Type B pancreatic cell (in vitro differentiated cells): Measurements from ENCODE around the gene CRTC3. TPM values are rescaled to one million over a fixed set of nuclear protein-coding genes. Genes with fewer than 3 reads are reported as not detected.
"Not testable (repeated sequence)": the region's sequence is repeated elsewhere in the genome, so short reads cannot be mapped to it uniquely, and the experiment has no call there.

Experiments
- DNase-seq: peaks from one replicate; pipeline ENCODE4 v3.0.0; 2021; ENCODE audit warnings: mixed read lengths; ENCODE audit not compliant: unreplicated experiment; ENCODE audit errors: extremely low spot score
- H3K27ac Mint-ChIP-seq: 2 replicates; pipeline ENCODE4 v1.8.0; 2021; ENCODE audit warnings: mild to moderate bottlenecking, mixed read lengths
- H3K27me3 Mint-ChIP-seq: 2 replicates; pipeline ENCODE4 v1.8.0; 2021; ENCODE audit warnings: mixed read lengths
- H3K36me3 Mint-ChIP-seq: 2 replicates; pipeline ENCODE4 v1.8.0; 2021; ENCODE audit warnings: mixed read lengths
- H3K4me1 Mint-ChIP-seq: one replicate; pipeline ENCODE4 v1.8.0; 2021; ENCODE audit warnings: mixed read lengths; ENCODE audit not compliant: unreplicated experiment
- H3K4me3 Mint-ChIP-seq: 2 replicates; pipeline ENCODE4 v1.8.0; 2021; ENCODE audit warnings: mild to moderate bottlenecking, mixed read lengths
- H3K9me3 Mint-ChIP-seq: 2 replicates; pipeline ENCODE4 v1.8.0; 2021; ENCODE audit warnings: mixed read lengths
- total RNA-seq: library from RNA; stranded (reverse); gene quantifications from 2 replicates; pipeline ENCODE4 v1.2.1, GENCODE V29; 2021; ENCODE audit warnings: low replicate concordance
- TF ChIP-seq, protein P1 (sequence below): fragments of 200-600 bp; sonication (generic); conservative IDR thresholded peaks from 2 replicates; pipeline ENCODE4 v1.5.0; 2021; ENCODE audit warnings: antibody characterized with exemption, mild to moderate bottlenecking

The CRTC3 gene
- total RNA-seq, 1 donor from 2014 or later = 31.4 TPM

DNA sequence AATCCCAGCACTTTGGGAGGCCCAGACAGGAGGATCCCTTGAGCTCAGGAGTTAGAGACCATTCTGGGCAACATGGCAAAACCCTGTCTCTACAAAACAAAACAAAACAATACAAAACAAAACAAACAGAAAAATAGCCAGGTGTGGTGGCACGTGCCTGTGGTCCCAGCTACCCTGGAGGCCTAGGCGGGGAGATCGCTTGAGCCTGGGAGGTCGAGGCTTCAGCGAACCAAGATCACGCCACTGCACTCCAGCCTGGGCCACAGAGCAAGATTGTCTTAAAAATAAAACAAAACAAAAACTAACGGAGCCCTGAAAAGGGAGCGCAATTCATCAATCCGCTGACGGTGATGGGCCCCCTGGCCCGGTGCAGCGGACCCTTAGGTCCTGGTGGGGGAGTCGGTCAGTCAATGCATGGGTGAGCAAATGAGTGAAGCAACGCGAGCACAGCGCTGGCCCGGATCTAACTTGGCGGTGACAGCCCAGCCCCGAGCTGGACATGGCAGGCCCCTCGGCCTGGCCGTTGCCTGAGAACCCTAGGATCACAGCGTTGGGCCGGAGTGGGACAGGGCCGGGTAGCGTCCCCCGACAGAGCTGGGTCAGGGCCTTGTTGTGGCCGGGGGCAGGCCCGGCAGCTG lies 135.0 kb downstream of the CRTC3 start:
- H3K4me3 Mint-ChIP-seq = peak overlapping the region; percentile 49
- no peak for DNase-seq

DNA sequence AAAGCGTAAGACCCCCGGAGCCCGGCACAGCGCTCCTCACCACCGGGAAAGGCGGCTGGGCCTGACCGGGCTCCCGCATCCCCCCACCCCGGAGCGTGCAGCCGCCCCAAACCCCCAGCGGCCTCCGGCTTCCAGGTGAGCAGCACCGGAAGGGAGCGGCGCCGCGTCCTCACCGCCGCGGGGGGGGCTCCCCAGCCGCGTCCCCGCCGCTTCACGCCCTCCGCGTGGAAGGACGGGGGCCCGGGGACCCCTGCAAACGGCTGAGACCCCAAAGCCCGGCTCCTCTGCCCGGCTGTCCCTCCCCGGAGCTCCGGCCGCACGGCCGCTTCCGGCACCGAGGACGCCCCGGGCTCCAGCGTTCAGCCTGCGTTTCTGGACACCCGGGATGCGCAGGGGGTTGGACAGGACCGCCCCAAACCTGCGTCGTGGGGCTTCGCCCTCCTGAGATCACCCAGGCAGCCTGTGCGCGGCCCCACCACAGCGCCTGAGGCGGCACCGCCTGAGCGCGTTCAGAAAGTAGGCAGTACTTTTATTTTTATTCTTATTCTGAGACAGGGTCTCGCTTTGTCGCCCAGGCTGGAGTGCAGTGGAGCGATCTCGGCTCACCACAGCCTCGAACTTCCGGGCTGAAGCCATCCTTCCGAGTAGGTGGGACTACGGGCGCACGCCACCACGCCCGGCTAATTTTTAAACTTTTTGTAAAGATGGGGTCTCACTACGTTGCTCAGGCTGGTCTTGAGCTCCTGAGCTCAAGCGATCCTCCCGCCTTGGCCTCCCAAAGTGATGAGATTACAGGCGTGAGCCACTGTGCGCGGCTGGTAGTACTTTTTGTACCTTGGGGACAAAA lies 135.8 kb downstream of the CRTC3 start:
- Mint-ChIP-seq H3K4me3 (no peak overlapping the region), H3K9me3 (no peaks in the 10 kb centered on the region), H3K27me3 (no peaks in the 10 kb centered on the region), H3K4me1 (no peaks in the 10 kb centered on the region), H3K27ac (no peak overlapping the region), H3K36me3 (no peaks in the 10 kb centered on the region)
- TF ChIP-seq, protein P1, sequence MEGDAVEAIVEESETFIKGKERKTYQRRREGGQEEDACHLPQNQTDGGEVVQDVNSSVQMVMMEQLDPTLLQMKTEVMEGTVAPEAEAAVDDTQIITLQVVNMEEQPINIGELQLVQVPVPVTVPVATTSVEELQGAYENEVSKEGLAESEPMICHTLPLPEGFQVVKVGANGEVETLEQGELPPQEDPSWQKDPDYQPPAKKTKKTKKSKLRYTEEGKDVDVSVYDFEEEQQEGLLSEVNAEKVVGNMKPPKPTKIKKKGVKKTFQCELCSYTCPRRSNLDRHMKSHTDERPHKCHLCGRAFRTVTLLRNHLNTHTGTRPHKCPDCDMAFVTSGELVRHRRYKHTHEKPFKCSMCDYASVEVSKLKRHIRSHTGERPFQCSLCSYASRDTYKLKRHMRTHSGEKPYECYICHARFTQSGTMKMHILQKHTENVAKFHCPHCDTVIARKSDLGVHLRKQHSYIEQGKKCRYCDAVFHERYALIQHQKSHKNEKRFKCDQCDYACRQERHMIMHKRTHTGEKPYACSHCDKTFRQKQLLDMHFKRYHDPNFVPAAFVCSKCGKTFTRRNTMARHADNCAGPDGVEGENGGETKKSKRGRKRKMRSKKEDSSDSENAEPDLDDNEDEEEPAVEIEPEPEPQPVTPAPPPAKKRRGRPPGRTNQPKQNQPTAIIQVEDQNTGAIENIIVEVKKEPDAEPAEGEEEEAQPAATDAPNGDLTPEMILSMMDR = no peak
- no peak for DNase-seq

More for the DNA sequence above, 135.0 kb downstream of the CRTC3 start:
- Mint-ChIP-seq H3K27ac (no peak overlapping the region), H3K36me3 (no peaks in the 10 kb centered on the region), H3K27me3 (no peaks in the 10 kb centered on the region), H3K4me1 (no peaks in the 10 kb centered on the region), H3K9me3 (no peaks in the 10 kb centered on the region)
- TF ChIP-seq, protein P1 = no peak

DNA sequence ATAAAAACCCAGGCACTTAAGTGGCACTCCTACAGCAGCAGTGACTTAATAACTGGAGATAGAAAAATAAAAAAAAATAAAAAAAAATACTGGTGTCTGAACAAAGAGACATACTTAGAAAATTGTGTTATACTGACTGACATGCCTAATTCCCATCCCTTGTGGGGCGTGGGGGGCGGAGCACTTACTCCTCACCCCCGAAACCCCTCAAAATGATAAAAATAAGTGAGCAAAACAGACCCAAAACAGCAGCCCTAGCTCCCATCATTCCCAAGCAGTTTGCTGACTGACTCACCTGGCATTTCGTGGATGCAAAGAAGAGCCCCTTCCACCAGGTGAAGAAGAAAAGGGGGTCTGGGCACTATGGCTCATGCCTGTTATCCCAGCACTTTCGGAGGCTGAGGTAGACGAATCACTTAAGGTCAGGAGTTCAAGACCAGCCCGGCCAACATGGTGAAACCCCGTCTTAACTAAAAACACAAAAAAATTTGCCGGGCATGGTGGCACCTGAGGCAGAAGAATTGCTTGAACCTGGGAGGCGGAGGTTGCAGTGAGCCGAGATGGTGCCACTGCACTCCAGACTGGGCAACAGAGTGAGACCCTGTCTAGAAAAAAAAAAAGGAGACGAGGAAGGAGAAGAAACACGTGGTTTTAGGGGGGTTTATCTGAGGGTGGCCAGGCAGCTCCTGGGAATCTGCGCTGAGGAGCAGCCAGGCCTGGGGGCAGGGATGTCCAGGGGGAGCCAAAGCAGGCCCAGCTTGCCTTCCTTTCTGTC lies 136.6 kb downstream of the CRTC3 start:
- Mint-ChIP-seq H3K4me3 (no peak overlapping the region), H3K9me3 (no peaks in the 10 kb centered on the region), H3K27me3 (no peaks in the 10 kb centered on the region), H3K36me3 (no peaks in the 10 kb centered on the region), H3K4me1 (no peaks in the 10 kb centered on the region), H3K27ac (no peak overlapping the region)
- TF ChIP-seq, protein P1 = no peak
- no peak for DNase-seq

DNA sequence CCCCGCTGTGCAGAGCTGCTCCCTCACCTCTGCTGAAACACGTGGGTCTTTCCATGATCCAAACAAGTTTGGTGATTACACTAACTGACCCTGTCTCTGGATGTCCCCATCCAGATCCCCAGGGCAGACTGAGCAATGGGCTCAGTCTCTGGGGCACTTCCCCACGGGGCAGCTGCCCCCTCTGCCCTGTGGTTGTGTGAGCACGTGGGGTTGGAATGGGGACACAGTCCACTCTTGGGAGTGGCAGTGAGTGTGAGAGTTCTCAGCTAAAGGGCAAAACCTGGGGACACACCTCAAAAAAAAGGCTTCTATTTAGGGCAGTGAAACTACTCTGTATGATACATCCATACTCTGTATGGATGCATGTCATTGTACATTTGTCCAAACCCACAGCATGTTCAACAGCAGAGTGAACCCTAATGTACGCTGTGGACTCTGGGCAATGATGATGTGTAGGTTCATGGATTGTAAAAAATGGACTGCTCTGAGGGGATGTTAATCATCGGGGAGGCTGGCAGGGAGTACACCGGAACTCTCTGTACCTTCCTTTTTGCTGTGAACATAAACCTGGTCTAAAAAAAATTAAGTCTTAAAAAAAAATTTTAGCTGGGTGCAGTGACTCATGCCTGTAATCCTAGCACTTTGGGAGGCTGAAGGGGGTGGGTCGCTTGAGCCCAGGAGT lies 137.5 kb downstream of the CRTC3 start:
- Mint-ChIP-seq H3K4me1 (no peaks in the 10 kb centered on the region), H3K27me3 (no peaks in the 10 kb centered on the region), H3K36me3 (no peaks in the 10 kb centered on the region), H3K9me3 (no peaks in the 10 kb centered on the region), H3K27ac (no peak overlapping the region), H3K4me3 (no peak overlapping the region)
- DNase-seq = no peak
- TF ChIP-seq, protein P1 = no peak

DNA sequence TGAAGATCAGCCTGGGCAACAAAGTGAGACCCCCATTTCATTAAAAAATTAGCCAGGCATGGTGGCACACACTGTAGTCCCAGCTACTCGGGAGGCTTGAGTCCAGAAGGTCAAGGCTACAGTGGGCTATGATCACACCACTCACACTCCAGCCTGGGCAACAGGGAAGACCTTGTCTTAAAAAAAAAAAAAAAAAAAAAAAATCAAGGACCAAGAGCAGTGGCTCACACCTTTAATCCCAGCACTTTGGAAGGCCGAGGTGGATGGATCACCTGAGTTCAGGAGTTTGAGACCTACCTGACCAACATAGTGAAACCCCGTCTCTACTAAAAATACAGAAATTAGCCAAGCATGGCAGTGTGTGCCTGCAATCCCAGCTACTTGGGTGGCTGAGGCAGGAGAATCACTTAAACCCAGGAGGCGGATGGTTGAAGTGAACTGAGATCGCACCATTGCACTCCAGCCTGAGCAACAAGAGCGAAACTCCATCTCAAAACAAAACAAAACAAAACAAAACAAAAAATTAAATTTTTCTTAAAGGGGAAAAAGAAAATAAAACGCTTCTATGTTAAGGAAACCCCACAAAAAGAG lies 138.1 kb downstream of the CRTC3 start:
- DNase-seq, H3K36me3 Mint-ChIP-seq, H3K27ac Mint-ChIP-seq, H3K4me1 Mint-ChIP-seq, H3K27me3 Mint-ChIP-seq, H3K4me3 Mint-ChIP-seq, H3K9me3 Mint-ChIP-seq: not testable (repeated sequence)

DNA sequence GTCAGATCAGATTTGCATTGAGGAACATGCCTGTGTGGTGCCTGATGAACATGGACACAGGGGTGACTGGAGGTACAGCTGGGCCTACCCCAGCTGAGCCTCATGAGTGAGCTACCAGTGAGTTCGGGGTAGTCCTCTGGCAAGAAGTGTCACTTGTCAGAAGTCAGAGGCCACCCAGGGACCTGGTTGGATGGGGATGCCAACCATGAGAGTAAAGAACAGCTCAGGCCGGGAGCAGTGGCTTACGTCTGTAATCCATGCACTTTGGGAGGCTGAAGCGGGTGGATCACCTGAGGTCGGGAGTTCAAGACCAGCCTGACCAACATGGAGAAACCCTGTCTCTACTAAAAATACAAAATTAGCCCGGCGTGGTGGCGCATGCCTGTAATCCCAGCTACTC lies 140.9 kb downstream of the CRTC3 start:
- H3K9me3 Mint-ChIP-seq, DNase-seq, H3K4me1 Mint-ChIP-seq, H3K36me3 Mint-ChIP-seq, H3K27ac Mint-ChIP-seq, H3K4me3 Mint-ChIP-seq, H3K27me3 Mint-ChIP-seq: not testable (repeated sequence)
